Activated naive CD4-positive, alpha-beta T cell treated with anti-CD3 and anti-CD28 coated beads, Interleukin-2, amount 50 U/mL, for 16 hours (primary cell): Measurements from ENCODE around the gene HIGD1A.
"Not testable (repeated sequence)": the region's sequence is repeated elsewhere in the genome, so short reads cannot be mapped to it uniquely, and the experiment has no call there.

Experiments used
- DNase-seq: peaks from one replicate; pipeline ENCODE4 v3.0.0-alpha.2; 2020

The HIGD1A gene

DNA sequence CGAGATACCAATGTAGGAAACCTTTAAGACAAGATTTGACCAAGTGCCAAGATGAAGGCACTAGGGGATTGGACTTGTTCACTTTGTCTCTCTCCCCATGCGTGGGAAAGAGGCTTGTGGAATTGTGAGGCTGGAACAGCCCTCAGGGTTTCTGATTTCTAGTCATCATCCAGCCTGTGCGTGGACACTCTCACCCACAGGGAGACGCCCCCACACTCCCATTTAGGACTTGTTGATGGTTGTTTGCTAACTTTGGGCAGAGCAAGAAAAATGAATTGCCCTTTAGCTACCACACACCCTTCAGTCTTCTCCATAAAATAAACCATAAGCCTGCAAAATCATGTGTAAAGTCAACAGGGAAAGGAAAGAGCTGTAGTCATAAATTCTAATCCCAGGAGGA is 23.4 kb upstream of the HIGD1A start:
- no peak for DNase-seq

DNA sequence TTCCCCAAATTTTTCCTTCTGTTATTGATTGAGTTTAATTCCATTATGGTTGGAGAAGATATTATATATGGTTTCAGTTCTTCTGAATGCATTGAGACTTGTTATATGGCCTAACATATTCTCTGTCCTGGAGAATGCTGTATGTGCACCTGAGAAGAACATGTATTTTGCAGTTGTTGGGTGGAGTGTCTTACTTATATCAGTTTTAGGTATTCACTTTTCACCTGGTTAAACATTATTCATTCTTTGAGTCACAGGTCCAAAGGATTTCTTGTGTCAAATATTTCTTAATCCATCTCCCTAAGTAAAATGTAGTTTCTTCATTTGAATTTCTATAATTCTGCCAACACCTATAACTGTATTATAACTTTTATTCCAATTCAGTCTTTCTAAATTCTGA is 22.7 kb upstream of the HIGD1A start:
- no peak for DNase-seq

DNA sequence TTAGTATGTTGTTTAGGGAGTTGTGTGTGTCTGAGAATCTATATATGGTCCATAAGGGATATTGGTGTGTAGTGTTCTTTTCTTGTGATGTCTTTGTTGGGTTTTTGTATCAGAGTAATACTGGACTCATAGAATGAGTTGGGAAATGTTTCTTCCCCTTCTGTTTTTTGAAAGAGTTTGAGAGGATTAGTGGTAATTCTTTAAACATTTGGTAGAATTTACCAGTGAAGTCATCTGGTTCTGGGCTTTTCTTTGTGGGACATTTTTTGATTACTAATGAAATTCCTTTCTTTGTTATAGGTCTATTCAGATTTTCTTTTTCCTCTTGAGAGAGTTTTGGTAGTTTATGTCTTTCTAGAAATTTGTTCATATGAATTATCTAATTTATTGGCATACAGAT is 21.9 kb upstream of the HIGD1A start:
- no peak for DNase-seq

GRCh38 chr3:42823351-42823750 is 19.1 kb upstream of the HIGD1A start:
- DNase-seq = no peak

DNA sequence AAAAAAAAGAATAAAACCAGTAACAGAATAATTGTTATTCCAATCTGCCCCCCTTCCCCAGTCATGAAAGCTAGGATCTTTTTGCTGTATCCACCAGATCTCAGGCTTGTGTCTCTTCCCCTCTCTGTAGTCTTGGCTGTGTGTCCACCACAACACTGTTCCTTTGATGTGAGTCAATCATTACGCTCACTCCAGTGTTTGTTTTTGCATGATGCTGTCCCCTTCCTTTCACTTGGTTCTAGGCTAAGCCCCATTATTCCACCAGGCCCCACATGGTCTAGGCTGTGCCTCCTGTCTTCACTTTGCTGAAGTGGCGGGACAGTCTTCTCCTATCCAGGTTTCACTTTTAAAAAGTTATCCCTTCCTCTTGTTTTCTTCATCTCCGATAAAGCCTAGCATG is 18.5 kb upstream of the HIGD1A start:
- DNase-seq = no peak

DNA sequence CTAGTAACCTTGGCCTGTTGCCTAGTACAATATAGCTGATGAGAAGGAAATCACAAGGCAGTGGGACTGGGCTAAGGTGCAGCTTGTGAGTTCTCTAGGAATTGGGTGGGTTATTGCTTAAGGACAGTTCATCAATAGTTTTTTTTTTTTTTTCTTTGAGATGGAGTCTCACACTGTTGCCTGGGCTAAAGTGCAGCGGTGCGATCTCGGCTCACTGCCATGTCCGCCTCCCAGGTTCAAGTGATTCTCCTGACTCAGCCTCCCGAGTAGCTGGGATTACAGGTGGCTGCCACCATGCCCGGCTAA is 16.4 kb upstream of the HIGD1A start:
- no peak for DNase-seq

- DNase-seq = no peak
These were observed 15.2 kb upstream of the HIGD1A start for GRCh38 chr3:42819351-42819965.

- no peak for DNase-seq
These were observed 11.5 kb upstream of the HIGD1A start for GRCh38 chr3:42815826-42816225.

DNA sequence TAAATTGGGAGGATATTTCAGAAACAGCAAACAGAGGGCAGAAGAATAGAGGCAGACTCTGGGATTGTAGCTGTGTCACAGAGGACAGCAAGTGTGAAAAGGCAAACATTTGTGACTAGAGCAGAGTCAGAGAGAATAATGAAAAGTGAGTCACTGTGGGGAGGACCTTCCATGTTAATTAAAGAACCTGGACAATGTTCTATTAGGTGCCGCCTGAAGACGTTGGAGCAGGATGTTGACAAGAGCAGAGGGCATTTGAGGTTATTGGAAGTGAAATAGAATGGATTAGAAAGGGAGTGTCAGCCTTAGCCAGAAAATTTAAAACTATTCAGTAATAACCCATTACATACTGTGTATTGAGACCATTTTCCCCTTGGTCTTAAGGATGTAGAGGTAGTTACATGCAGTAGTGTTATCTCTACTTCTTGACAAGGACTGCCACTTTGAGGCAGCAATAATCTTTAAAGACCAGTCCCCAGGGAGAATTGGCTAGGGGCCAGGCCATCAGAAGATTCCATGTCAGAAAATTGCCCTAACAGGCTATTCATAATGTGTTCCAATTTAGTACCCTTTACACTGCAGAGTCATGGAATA is 10.7 kb upstream of the HIGD1A start:
- no peak for DNase-seq

- no peak for DNase-seq
These were observed 10.0 kb upstream of the HIGD1A start for GRCh38 chr3:42814246-42814645.

- DNase-seq = not testable (repeated sequence)
These were observed 7.0 kb upstream of the HIGD1A start for GRCh38 chr3:42811118-42811883.

GRCh38 chr3:42810706-42811105 is 6.4 kb upstream of the HIGD1A start:
- not testable (repeated sequence) for DNase-seq

- DNase-seq = no peak
These were observed 4.9 kb upstream of the HIGD1A start, which contains the start of gene ACKR2 for GRCh38 chr3:42809202-42809601. Gene ACKR2, plus strand, starts transcription at chr3:42809445. Its CDS starts 55,058 bp downstream, at chr3:42864503.

DNA sequence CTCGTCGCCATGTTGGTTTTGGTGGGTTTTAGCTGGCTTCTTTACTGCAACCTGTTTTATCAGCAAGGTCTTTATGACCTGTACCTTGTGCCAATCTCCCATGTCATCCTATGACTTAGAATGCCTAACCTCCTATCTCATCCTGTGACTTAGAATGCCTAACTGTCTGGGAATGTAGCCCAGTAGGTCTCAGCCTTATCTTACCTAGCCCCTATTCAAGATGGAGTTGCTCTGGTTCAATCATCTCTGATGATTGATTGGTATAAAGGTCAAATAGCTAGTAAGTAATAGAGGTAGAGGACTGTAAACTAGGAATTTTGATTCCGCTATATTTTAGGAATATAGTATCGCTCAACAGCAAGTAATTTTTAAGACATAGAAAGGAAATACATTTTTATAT is 3.6 kb upstream of the HIGD1A start:
- no peak for DNase-seq

- no peak for DNase-seq
These were observed 991 bp upstream of the HIGD1A start for GRCh38 chr3:42805141-42805821.

- no peak for DNase-seq
These were observed 492 bp upstream of the HIGD1A start for GRCh38 chr3:42804831-42805132.

GRCh38 chr3:42803414-42804105 is 730 bp downstream of the HIGD1A start:
- DNase-seq = peak; percentile 26

- no peak for DNase-seq
These were observed 1.3 kb downstream of the HIGD1A start for GRCh38 chr3:42802876-42803413.

- DNase-seq = no peak
These were observed 2.5 kb downstream of the HIGD1A start for GRCh38 chr3:42801784-42802183.

- DNase-seq = no peak
These were observed 3.2 kb downstream of the HIGD1A start for GRCh38 chr3:42801048-42801620.

DNA sequence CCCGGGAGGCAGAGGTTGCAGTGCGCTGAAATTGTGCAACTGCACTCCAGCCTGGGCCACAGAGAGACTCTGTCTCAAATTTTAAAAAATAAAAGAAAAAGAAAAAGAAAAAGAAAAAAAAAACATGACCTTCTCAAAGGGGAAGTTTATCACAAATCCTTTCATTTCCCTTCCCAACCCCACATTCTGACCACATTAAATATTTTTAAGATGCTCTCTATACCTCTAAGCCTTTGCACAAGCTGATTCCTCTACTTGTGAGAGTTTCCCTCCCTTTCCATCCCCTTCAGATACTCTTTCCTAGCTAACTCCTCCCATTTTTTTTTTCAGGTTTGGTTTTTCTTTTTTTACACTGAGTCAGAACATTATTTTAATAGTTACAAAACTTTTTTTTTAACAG is 4.0 kb downstream of the HIGD1A start:
- no peak for DNase-seq

- no peak for DNase-seq
These were observed 4.9 kb downstream of the HIGD1A start for GRCh38 chr3:42799376-42799775.
